Fibroblast of skin of back (primary cell): Measurements from ENCODE around the gene ZNF718. TPM values are rescaled to one million over a fixed set of nuclear protein-coding genes. Genes with fewer than 3 reads are reported as not detected.
"Not testable (repeated sequence)": the region's sequence is repeated elsewhere in the genome, so short reads cannot be mapped to it uniquely, and the experiment has no call there.

ENCODE experiments used
- DNase-seq: peaks from one replicate; pipeline ENCODE4 v3.0.0-alpha.2; 2013
- polyA plus RNA-seq, 2 experiments: library from polyadenylated mRNA; unstranded; fragments of 120-200 nt; gene quantifications; one replicate each; pipeline ENCODE4 v1.2.1, GENCODE V29; 2013; ENCODE audit not compliant: insufficient read length in 2 of 2

Gene ZNF718
- 2.3 TPM for polyA plus RNA-seq (2013, experiment 1 of 2; ENCODE audit: insufficient read length)
- polyA plus RNA-seq (2013, experiment 2 of 2; ENCODE audit: insufficient read length) = 1.5 TPM

DNA sequence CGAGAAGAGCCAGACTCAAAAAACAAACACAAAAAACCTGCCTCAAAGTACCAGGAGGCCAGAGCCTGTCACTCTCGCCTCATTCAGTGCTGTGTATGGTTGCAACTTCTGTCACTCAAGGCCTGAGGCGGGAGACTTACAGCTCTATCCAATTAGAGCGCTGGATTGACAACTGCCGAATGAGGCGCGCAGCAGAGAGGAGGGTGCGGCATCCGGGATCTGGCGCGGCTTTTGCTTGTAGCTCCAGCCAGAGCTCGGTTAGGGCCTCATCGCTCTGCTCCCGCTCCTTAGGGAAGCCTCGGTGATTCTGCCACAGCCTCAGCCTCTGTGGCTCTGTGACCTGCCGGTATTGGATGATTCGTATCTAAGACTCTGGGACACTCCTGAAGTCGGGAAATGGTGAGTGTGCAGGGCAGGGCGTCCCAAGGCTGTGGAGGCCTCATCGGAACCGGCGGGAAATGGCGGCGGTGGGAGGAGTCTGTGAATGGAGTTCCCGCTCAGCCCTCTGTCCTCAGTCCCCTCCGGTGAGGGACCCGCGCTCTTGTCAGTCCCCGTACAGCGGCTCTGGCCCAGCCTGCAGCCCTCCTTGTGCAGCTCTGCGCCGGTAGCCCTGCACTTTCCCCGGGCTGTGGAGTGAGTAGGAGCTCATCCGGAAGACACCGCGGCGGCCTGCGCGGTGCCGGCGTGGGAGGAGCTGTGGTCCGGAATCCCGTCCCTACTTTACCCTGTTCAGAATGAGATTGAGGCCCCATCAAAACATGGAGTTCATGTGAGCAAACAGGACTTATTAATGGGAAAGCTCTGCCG is at the start of gene ZNF718:
ZNF718 (plus strand) TSS at position 227 of the 807 bp plus-strand sequence; CDS start at position 397, 170 bp downstream.
- DNase-seq = peak; percentile 97

DNA sequence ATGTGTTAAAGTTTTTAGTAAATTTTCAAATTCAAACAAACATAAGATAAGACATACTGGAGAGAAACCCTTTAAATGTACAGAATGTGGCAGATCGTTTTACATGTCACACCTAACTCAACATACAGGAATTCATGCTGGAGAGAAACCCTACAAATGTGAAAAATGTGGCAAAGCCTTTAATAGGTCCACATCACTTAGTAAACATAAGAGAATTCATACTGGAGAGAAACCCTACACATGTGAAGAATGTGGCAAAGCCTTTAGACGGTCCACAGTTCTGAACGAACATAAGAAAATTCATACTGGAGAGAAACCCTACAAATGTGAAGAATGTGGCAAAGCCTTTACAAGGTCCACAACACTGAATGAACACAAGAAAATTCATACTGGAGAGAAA is 38.4 kb upstream of the ZNF718 start:
- no peak for DNase-seq

DNA sequence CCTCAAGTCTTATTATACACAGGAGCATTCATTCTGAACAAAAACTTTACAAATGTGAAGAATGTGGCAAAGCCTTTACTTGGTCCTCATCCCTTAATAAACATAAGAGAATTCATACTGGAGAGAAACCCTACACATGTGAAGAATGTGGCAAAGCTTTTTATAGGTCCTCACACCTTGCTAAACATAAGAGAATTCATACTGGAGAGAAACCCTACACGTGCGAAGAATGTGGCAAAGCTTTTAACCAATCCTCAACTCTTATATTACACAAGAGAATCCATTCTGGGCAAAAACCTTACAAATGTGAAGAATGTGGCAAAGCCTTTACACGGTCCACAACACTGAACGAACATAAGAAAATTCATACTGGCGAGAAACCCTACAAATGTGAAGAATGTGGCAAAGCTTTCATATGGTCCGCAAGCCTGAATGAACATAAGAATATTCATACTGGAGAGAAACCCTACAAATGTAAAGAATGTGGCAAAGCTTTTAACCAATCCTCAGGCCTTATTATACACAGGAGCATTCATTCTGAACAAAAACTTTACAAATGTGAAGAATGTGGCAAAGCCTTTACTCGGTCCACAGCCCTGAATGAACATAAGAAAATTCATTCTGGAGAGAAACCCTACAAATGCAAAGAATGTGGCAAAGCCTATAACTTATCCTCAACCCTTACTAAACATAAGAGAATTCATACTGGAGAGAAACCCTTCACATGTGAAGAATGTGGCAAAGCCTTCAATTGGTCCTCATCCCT is 37.6 kb upstream of the ZNF718 start:
- not testable (repeated sequence) for DNase-seq

DNA sequence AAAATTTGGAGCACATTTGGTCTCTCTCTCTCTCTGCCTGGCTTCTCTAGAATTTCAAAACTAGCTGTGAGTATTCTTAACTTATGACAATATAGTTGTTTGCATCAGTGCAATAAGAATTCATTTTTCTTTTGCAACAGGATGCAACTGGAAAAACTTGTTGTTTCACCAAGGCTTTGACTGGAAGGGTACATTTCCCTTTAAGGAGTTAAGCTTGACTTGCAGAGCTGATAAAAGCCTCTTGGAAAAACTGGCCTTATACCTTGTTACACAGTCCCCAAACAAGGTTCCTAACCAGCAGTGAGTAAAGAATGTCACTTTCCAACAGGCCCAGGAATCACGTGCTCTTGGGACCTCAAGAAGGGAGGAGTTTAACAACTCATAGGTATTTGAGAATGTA is 25.9 kb upstream of the ZNF718 start:
- no peak for DNase-seq

DNA sequence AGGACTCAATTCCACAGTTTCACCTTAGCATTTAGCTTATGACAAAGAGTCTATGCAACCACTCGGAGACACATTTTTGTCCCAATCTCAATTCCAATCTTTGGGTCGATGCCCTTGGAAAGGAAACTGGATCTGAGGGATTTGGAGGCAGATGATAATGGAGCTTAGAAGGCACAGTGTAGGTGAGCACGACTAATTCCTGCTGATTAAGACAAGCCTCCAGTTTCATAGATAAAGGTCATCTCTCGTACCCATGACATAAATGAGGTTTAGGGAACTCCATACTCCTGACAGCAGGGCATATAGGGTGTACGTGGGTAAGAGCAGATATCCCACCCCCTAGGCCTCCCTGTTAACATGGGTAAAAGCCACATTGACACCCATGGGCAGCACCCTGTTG is 24.4 kb upstream of the ZNF718 start:
- no peak for DNase-seq

DNA sequence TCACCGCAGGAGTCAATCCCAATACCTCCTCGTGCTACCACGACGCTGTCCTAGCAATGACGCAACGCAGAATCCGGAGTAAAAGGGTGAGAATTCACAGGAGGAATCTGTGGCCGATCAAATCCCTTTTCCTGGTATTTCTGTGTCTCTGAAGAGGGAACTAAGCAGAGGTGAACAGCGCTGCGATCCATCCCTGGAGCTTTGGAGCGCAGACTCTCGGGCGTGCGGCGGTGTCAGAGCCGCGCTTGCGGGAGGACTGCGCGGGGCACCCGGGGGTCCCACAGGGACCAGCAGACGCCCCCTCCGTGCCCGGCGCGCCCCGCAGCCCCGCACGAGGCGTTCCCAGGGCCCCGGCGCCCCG is 17.2 kb upstream of the ZNF718 start:
- no peak for DNase-seq

DNA sequence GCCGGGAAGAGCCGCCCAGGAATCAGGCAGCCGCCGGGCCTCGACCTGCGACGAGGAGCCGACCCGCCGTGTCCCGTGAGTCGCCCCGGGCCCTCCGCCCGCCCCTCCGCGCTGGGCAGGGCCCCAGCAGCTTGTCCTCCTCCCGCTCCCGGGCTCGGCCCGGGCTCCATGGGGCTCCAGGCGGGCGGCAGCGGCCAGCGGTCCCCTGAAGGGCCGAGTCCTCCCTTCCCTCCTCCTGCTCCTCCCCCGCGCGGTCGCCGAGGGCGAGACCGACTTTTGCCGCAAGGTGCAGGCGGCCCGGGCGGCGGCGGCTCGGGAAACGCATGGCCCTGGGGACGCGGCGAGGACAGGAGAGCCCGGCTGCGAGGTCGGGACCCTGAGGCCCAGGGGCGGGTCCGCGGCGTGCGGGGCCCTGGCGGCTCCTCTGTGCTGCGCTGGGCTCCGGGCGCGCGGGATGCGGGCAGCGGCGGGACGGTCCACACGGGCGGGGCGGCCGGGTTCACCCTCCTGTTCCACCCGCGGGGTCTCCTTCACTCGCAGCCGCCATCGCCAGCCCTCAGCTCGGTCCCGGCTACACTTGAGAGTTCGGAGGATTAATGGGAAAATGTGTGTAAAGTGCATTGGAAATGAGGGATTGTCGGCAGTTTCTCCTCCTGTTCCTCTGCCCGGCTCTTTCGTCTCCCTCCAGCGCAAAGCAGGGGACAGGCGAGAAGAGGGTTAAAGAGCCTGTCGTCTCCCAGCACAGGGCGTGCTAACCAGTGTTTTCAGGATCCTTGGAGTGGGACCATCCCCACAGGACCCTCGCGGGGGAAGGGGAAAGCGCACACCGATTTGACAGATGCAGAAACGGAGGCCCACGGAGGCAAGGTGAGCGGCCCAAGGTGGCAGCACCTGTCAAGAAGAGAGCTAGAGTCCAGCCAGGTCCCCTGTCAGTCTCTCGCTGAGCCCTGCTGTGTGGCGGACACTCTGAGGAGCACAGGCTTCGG is 16.6 kb upstream of the ZNF718 start:
- DNase-seq = no peak

DNA sequence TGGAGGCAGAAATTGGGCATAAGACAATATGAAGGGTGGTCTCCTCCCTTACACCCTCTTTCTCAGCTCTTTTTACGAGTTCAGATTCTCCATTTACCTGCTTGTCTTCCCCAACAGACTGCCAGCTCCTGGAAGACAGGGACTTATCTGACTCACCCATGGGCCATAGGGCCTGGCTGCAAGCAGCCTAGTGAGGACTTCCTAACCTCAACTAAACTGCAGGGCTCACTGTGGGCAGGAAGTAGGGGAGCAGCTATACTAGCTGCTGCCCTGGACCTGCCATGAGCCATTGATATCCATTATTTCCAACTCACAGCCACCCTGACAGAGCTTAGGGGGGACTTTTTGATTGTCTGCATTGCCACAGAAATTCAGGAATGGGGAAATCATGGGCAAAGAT is 11.5 kb upstream of the ZNF718 start:
- no peak for DNase-seq

DNA sequence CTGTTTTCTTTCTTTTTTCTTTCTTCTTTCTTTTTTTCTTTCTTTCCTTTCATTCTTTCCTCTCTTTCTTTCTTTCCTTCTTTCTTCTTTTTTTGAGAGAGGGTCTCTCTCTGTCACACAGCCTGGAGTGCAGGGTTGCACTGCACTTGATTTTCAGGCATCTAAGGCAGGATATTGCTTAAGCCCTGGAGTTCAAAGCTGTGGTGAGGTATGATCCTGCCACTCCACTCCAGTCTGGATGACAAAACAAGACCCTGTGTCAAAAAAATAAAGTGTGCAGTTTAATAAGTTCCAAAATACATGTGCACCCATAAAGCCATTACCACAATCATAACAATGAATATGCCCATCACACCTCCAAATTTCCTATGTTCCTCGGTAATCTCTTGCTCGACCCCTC is 10.6 kb upstream of the ZNF718 start:
- no peak for DNase-seq

DNA sequence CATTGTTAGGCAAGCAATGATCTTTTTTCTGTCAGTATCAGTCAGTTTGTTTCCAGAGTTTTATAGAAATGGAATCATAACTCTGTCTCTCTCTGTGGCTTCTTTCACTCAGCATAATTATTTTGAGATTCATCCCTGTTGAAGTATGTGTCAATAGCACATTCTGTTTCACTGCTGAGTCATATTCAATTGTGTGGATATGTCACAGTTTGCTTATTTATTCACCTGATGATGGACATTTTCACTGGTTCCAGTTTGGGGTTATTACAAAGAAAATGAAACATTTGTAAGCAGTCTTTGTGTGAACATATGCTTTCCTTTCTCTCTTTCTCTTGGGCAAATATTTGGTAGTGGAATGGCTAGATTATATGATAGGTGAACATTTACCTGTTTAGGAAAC is 10.2 kb upstream of the ZNF718 start:
- DNase-seq = no peak

DNA sequence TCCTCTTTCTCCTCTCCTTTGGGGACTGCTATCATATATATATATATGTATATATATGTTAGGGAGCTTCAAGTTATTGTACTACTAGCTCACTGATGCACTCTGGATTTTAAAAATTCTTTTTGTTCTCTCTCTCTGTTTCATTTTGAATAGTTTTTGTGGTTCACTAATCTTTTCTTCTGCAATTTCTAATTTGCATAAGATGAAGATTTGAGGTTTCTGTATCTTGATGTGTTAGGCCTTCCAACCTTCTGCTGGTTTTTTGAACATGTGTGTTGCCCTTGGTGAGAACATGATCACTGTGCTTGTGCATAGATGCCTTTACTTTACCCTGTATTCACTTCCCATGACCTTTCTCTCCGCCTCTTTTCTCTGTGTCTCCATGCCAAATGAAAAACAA is 7.8 kb upstream of the ZNF718 start:
- DNase-seq = no peak

DNA sequence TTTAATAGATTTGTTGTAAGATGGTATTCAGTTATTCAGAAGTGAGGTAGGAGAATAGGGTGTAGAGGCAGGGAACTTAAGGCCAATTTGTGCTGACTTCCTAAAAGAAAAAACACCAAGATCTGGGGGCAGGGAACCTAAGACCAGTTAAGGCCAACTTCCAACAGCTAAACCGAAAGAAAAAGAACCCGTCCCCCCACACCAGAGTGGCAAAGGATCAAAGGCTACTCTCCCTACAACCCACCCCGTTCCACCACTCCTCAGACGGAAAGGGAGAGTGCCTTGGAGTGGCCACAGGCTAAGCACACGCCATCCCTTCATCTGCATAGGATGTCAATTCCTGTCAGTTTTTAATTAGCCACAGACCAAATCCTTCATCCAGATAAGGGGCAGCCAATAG is 3.7 kb upstream of the ZNF718 start:
- DNase-seq = no peak

DNA sequence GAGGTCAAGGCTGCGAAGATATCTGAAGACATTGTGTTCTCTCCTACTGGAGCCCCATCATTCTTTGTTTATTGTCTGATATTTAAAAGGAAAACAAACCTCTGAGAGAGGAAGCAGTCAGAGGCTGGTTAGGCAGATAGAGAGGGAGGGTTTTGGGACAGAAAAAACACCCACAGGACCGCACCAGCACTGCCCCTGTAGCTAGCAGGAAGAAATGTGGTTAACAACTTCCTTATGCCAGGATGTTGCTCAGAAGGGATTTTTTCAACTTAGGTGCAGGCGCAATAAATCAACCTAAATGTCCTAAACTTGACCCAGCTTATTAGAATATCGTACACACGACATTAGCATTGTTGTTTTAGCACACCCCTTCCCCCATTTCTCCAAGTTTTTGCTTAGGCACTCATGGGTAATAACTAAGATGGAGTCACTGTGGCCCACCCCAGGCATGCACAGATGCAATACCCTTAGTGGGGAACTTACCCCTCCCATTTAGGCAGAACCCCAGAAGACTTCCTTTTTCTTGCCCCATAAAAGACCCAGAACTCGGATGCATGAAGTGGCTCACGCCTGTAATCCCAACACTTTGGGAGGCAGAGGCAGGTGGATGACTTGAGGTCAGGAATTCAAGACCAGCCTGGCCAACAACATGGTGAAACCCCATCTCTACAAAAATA is 2.8 kb upstream of the ZNF718 start:
- DNase-seq = no peak

DNA sequence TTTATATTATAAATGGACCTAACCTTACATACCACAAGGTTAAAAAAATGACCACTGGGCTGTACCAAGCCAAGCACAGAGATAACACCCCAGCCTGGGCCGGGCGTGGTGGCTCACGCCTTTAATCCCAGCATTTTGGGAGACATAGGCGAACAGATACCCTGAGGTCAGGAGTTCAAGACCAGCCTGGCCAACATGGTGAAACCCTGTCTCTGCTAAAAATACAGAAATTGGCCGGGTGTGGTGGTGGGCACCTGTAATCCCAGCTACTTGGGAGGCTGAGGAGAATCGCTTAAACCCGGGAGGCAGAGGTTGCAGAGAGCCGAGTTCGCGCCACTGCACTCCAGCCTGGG is 403 bp upstream of the ZNF718 start:
- not testable (repeated sequence) for DNase-seq

DNA sequence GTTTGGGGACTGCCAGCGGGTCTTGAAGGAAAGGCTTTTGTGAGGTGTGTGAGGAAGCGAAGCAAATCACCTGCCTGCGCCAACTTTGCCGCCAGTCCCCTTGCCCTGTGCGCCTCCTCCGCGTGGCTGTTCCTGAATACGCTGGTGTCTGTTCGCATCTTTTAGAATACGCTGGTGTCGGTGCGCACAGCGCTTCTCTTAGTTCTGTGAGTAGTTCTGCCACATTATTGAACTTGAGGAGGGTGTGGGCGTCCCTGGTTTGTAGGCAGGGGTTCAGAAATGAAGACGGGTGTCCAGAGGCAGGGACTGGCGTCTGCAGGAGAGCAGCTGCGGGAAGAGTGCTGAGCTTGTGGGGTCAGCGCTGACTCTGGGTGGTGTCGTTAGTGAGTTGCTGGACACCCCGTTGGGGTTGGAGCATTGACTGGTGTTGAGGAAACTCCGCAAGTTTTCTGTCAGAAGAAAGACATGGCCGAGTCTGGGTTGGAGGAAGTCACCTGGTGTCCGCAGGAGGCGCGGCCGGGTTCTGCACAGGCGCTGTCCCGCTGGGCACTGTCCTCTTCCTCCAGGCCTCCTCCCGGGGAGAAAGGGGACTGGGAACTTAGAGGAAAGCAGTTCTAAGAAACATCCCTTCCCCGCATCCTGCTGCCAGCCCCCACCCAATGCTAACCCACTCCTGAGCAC is 930 bp downstream of the ZNF718 start:
- DNase-seq = peak; percentile 16

DNA sequence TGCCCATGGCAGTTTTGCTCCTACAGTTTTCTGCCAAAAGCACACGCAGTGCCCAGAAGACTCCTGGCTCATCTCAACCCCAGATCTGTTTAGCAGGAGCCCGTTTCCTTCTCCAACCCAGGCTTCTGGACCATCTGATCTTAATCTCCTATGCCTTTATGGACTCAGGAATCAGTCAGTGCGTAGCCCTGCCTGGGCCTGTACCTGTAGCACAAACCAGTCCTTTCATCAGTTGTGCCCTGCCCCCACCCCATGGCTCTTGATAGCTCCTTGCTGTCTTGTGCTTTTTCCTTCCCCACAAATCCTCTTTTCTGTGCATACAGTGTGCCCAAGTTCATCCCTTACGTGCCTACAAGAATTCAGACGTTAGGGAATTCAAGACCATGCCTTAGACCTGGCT is 1.5 kb downstream of the ZNF718 start:
- no peak for DNase-seq

DNA sequence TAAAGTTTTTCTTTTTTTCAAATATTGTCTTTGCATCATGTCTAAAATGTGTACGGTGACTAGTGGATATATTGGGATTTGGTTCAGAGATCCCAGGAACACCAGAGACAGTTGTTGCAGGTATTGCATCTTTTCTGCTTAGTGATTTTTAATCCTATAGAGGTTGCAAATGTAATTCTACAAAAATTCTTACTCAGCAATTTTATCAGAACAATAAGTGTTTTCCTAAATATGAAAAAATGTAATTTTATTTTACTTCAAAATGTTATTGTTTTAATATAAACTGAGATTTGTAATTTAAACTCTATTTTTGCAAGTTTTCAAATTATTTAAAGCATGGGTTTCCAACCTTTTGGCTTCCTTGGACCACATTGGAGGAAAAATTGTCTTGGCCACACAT is 8.2 kb downstream of the ZNF718 start:
- DNase-seq = no peak

DNA sequence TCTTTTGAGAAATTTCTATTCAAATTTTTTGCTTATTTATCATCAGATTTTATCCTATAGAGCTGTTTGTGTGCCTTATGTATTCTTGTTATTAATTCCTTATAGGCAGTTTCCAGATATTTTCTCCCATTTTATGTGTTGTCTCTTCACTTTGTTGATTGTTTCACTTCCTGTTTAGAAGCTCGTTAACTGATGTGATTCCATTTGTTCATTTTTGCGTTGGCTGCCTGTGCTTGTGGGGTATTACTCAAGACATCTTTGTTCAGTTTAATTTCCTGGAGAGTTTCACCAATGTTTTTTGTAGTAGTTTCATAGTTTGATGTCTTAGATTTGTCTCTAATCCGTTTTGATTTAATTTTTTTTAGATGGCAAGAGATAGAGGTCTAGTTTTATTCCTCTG is 14.6 kb downstream of the ZNF718 start:
- DNase-seq = no peak

DNA sequence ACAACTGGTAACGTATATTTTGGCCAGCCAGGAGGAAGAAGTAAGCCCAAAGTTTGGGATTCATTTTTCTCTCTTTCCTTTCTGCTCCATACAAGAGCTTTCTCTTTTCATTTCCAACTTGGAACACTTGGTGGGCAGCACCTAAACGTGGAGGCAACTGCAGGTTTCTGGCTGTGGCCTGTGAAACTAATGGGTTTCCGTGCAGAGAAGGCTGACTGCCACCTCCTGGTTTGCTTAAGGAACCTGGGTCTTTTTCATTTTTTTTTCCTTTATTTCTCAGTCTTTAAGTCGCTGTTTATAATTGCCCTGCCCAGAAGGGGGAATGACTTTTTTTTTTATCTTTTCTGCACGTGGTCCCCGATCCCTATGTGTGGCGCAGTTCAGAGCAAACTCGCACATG is 15.4 kb downstream of the ZNF718 start:
- DNase-seq = no peak

DNA sequence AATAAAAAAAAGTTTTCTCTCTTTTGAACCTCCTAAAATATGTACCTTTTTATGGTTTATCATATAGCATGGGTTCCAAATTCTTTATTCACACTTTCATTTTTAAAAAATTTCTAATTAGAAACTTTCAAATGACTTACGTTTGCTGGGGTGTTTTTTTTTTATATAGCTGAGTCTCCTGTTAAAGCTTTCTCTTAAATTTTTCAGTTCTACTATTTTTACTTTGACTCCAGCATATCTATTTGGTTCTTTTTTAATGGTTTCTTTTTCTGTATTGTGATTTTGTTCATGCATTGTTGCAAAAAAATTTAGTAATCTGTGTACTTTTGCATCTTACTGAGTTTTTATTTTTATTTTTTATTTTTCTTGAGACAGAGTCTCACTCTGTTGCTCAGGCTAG is 22.3 kb downstream of the ZNF718 start:
- DNase-seq = no peak

DNA sequence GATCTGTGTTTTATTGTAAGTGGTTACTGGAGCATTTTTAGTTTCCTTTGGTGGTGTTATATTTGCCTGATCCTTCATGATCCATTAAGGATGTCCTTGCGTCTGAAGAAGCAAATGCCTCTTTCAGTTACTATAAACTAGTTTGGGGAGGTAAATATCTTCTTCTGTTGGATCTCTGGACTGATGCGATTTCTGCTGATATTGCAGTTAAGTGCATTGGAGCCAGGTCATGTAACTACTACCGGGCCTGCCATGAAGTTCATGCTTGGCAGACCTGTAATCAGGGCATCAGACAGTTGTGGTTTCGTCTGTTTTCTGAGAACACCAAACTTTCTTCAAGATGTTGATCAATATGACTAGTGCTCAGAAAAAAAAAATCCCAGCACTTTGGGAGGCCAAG is 22.9 kb downstream of the ZNF718 start:
- no peak for DNase-seq
